ENCODE data around the gene KLHL15.
"Not testable (repeated sequence)": the region's sequence is repeated elsewhere in the genome, so short reads cannot be mapped to it uniquely, and the experiment has no call there.

Gene KLHL15

GRCh38 chrX:24017674-24018073 lies 9.3 kb downstream of the KLHL15 start:
- no peak for DNase-seq

- DNase-seq: peak; percentile 29 to 44
Observed at GRCh38 chrX:24014388-24015018, 12.5 kb downstream of the KLHL15 start.

GRCh38 chrX:24012266-24012665 lies 14.7 kb downstream of the KLHL15 start:
- DNase-seq: no peak

GRCh38 chrX:24005867-24006266 lies 21.1 kb downstream of the KLHL15 start:
- no peak for DNase-seq

- no peak for DNase-seq
Observed at GRCh38 chrX:24005028-24005427, 22.0 kb downstream of the KLHL15 start.

GRCh38 chrX:24002792-24003191 lies 24.2 kb downstream of the KLHL15 start:
- no peak for DNase-seq

- DNase-seq: no peak
Observed at GRCh38 chrX:24002167-24002566, 24.8 kb downstream of the KLHL15 start.

GRCh38 chrX:23999671-24000070 lies 27.3 kb downstream of the KLHL15 start:
- no peak for DNase-seq

GRCh38 chrX:23993012-23993633 lies 33.9 kb downstream of the KLHL15 start:
- DNase-seq: no peak

GRCh38 chrX:23992431-23992830 lies 34.6 kb downstream of the KLHL15 start:
- no peak for DNase-seq

GRCh38 chrX:23990455-23990854 lies 36.5 kb downstream of the KLHL15 start:
- DNase-seq: no peak

- no peak for DNase-seq
Observed at GRCh38 chrX:23989689-23990088, 37.3 kb downstream of the KLHL15 start.

GRCh38 chrX:23982891-23983290 lies 44.1 kb downstream of the KLHL15 start:
- no peak for DNase-seq

- DNase-seq: no peak
Observed at GRCh38 chrX:23981711-23982110, 45.3 kb downstream of the KLHL15 start.

- no peak for DNase-seq
Observed at GRCh38 chrX:23981222-23981621, 45.8 kb downstream of the KLHL15 start.

GRCh38 chrX:23980011-23980441 lies 47.0 kb downstream of the KLHL15 start:
- DNase-seq: no peak

GRCh38 chrX:23978491-23978890 lies 48.5 kb downstream of the KLHL15 start:
- DNase-seq: no peak

- DNase-seq: not testable (repeated sequence)
Observed at GRCh38 chrX:23965630-23966029, 61.4 kb downstream of the KLHL15 start.

GRCh38 chrX:23964191-23964590 lies 62.8 kb downstream of the KLHL15 start:
- no peak for DNase-seq

- no peak for DNase-seq
Observed at GRCh38 chrX:23959781-23960180, 67.2 kb downstream of the KLHL15 start.

GRCh38 chrX:23954396-23954795 lies 72.6 kb downstream of the KLHL15 start:
- DNase-seq: no peak

GRCh38 chrX:23953908-23954269 lies 73.1 kb downstream of the KLHL15 start:
- no peak for DNase-seq

- peak; percentile 14 to 17 for DNase-seq
Observed at GRCh38 chrX:23952984-23953907, 73.7 kb downstream of the KLHL15 start.

- no peak for DNase-seq
Observed at GRCh38 chrX:23952391-23952790, 74.6 kb downstream of the KLHL15 start.
